Right lobe of liver (tissue), 4 donors: ENCODE data around the gene CADPS.

Source experiments
- CTCF ChIP-seq, 4 donors: fragments of 200-600 bp in 3 of 4; fragments of 450-650 bp in 1 of 4; IDR thresholded peaks; one replicate each; pipeline versions ENCODE4 v1.5.1 to v1.8.0; 2016 to 2022; ENCODE audit warnings: antibody characterized with exemption in 4 of 4, mild to moderate bottlenecking in 2 of 4
- POLR2A ChIP-seq: fragments of 450-650 bp; IDR thresholded peaks from one replicate; pipeline ENCODE4 v1.6.1; 2017; ENCODE audit warnings: antibody characterized with exemption, mild to moderate bottlenecking
- donor health status: DM: no; HTN: no; CAD: no.
- donor health status: DM: no; HTN: no; CAD: no.
- donor health status: DM: no; HTN: yes; CAD: no.

- TF ChIP-seq CTCF (IDR thresholded peaks at IDR 0.05) = no peak
- TF ChIP-seq POLR2A = no peak
Observed at GRCh38 chr3:62859203-62859791, 15.9 kb downstream of the CADPS start.
